ENCODE results near the gene MGAT5. TPM values are rescaled to one million over a fixed set of nuclear protein-coding genes. Genes with fewer than 3 reads are reported as not detected.

MGAT5 gene
- total RNA-seq, 1 donor from 2014 or later: 58.8 TPM

DNA sequence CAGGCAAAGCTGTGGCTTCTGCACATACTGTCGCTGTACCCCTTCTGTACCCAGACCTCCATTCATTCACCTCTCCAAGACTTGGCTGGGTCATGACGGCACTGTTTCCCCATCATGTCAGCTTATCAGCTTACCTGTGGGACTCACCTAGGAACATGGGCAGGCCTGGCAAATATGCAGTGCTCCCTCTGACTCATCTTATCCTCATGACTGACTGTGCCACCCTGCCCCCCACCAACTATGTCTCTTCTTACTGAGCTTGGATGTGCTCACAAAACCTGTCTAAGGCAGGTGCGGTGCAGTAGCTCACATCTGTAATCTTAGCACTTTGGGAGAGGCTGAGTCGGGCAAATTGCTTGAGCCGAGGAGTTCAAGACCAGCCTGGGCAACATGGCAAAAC is 152.4 kb downstream of the MGAT5 start:
- peaks cover 6% of the 10 kb centered on the region for H3K36me3 Mint-ChIP-seq (ENCODE audit: unreplicated experiment)
- peaks cover 3% of the 10 kb centered on the region for H3K9me3 Mint-ChIP-seq (ENCODE audit: unreplicated experiment)
- DNase-seq: no peak
- H3K4me1 Mint-ChIP-seq (ENCODE audit: low read depth, unreplicated experiment): peaks cover 50% of the 10 kb centered on the region
- H3K27ac Mint-ChIP-seq (ENCODE audit: unreplicated experiment): no peak overlapping the region
- TF ChIP-seq, protein P1, sequence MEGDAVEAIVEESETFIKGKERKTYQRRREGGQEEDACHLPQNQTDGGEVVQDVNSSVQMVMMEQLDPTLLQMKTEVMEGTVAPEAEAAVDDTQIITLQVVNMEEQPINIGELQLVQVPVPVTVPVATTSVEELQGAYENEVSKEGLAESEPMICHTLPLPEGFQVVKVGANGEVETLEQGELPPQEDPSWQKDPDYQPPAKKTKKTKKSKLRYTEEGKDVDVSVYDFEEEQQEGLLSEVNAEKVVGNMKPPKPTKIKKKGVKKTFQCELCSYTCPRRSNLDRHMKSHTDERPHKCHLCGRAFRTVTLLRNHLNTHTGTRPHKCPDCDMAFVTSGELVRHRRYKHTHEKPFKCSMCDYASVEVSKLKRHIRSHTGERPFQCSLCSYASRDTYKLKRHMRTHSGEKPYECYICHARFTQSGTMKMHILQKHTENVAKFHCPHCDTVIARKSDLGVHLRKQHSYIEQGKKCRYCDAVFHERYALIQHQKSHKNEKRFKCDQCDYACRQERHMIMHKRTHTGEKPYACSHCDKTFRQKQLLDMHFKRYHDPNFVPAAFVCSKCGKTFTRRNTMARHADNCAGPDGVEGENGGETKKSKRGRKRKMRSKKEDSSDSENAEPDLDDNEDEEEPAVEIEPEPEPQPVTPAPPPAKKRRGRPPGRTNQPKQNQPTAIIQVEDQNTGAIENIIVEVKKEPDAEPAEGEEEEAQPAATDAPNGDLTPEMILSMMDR (IDR thresholded peaks at IDR 0.05; ENCODE audit: partially characterized antibody, unreplicated experiment): no peak
- no peak overlapping the region for H3K4me3 Mint-ChIP-seq (ENCODE audit: unreplicated experiment)
- peaks cover 2% of the 10 kb centered on the region for H3K27me3 Mint-ChIP-seq (ENCODE audit: unreplicated experiment)

DNA sequence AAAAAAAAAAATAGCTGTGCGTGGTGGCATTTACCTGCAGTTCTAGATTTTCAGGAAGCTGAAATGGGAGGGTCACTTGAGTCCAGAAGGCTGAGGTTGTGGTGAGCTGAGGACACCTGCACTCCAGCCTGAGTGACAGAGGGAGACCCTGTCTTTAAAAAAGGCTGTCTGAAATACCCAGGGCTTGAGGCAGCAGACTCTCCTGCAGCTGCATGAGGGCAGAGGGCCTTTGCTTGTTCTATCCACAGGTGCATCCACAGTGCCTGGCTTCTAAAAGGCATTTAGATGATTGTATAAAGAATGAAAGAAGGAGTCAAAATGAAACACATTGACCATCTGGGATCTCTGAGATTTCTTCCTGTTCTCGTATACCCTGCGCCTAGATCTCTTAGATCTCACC is 152.9 kb downstream of the MGAT5 start:
- Mint-ChIP-seq H3K4me3 (ENCODE audit: unreplicated experiment) (no peak overlapping the region), H3K36me3 (ENCODE audit: unreplicated experiment) (peaks cover 6% of the 10 kb centered on the region), H3K9me3 (ENCODE audit: unreplicated experiment) (peaks cover 6% of the 10 kb centered on the region), H3K27ac (ENCODE audit: unreplicated experiment) (no peak overlapping the region), H3K4me1 (ENCODE audit: low read depth, unreplicated experiment) (peaks cover 50% of the 10 kb centered on the region), H3K27me3 (ENCODE audit: unreplicated experiment) (peaks cover 6% of the 10 kb centered on the region)
- TF ChIP-seq, protein P1 (IDR thresholded peaks at IDR 0.05; ENCODE audit: partially characterized antibody, unreplicated experiment): no peak
- no peak for DNase-seq

DNA sequence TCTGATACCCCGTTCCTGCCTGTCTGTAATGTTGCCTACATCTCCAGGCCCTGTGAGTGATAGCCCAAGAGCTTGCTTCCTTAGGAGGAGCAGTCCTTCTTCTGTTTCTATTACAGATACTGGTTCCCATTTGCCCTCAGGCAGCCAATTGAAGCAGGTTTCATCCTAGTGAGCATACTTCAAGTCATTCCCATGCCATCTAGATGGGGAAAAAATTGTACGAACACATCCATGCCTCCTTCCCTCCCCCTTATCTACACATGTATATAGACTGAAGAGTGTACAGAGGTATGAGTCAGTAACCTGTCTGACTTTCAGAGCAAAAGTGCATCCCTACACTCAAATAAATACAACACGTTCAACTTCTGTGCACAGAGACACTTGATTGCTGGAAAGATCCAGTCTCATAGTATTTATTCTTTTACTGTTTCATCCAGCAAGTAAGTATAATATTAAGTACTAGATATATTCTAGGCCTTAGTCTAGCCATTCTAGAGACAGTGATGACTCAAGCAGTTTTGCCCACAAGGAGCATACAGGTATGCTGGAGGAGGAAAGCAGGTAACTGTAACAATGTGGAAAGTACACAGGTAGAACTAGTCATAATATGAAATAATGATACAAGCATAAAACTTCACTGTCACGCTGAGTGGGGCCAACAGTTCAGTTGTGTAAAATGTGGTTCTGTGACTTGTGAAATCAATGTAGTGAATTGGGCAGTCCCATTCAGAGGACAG is 153.4 kb downstream of the MGAT5 start:
- H3K4me1 Mint-ChIP-seq (ENCODE audit: low read depth, unreplicated experiment): peaks cover 49% of the 10 kb centered on the region
- H3K36me3 Mint-ChIP-seq (ENCODE audit: unreplicated experiment): peaks cover 6% of the 10 kb centered on the region
- H3K27me3 Mint-ChIP-seq (ENCODE audit: unreplicated experiment): peaks cover 11% of the 10 kb centered on the region
- no peak overlapping the region for H3K4me3 Mint-ChIP-seq (ENCODE audit: unreplicated experiment)
- TF ChIP-seq, protein P1 (IDR thresholded peaks at IDR 0.05; ENCODE audit: partially characterized antibody, unreplicated experiment): no peak
- no peak for DNase-seq
- no peak overlapping the region for H3K27ac Mint-ChIP-seq (ENCODE audit: unreplicated experiment)
- peaks cover 7% of the 10 kb centered on the region for H3K9me3 Mint-ChIP-seq (ENCODE audit: unreplicated experiment)

DNA sequence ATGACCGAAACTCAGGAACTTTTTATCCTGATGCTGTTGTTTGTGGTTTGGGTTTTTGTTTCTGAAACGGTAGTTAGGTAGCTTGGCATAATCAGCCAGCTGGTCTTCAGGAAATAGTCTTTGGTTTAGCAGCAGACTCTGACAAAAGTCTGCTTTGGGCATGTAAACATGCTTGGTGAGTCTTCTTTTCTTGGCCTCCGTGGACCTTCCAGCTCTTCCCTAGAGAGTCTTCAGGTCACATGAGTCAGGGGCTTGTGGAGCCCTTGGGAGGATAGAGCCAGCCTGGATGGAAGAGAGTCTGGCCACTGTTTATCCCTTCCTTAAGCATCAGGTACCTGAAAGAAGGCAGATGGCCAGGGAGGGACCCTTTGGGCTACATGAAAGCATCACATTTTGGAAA is 154.5 kb downstream of the MGAT5 start:
- TF ChIP-seq, protein P1 (IDR thresholded peaks at IDR 0.05; ENCODE audit: partially characterized antibody, unreplicated experiment): no peak
- no peak overlapping the region for H3K4me3 Mint-ChIP-seq (ENCODE audit: unreplicated experiment)
- H3K36me3 Mint-ChIP-seq (ENCODE audit: unreplicated experiment): peaks cover 6% of the 10 kb centered on the region
- peaks cover 11% of the 10 kb centered on the region for H3K27me3 Mint-ChIP-seq (ENCODE audit: unreplicated experiment)
- H3K9me3 Mint-ChIP-seq (ENCODE audit: unreplicated experiment): peaks cover 7% of the 10 kb centered on the region
- peaks cover 50% of the 10 kb centered on the region for H3K4me1 Mint-ChIP-seq (ENCODE audit: low read depth, unreplicated experiment)
- H3K27ac Mint-ChIP-seq (ENCODE audit: unreplicated experiment): no peak overlapping the region
- DNase-seq: no peak

DNA sequence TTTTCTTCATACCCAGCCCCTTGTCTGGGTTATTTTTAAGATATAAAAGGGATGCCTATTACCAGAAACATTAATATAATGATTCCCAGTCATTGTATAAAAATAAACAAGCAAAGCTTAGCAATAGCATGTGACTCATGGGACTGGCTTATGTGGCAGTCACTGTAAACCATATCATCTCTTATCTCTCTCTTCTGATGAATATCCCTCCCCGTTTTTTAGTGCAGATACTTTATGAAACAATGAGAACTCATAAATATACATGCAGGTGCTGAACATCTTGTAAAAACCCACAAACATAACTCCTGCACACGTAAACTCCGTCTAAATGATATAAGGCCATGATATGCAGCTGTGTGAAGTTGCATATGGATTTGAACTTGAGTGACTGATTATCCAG is 154.9 kb downstream of the MGAT5 start:
- Mint-ChIP-seq H3K27ac (ENCODE audit: unreplicated experiment) (no peak overlapping the region), H3K4me3 (ENCODE audit: unreplicated experiment) (no peak overlapping the region), H3K27me3 (ENCODE audit: unreplicated experiment) (peaks cover 11% of the 10 kb centered on the region), H3K4me1 (ENCODE audit: low read depth, unreplicated experiment) (peaks cover 50% of the 10 kb centered on the region), H3K36me3 (ENCODE audit: unreplicated experiment) (peaks cover 6% of the 10 kb centered on the region), H3K9me3 (ENCODE audit: unreplicated experiment) (peaks cover 7% of the 10 kb centered on the region)
- no peak for DNase-seq
- TF ChIP-seq, protein P1 (IDR thresholded peaks at IDR 0.05; ENCODE audit: partially characterized antibody, unreplicated experiment): no peak

Data from glutamatergic neuron (in vitro differentiated cells).